ENCODE data around the gene DSC1.
A peak's percentile ranks its signal among the peaks of the same experiment; 100 is the strongest.
"Not testable (repeated sequence)": the region's sequence is repeated elsewhere in the genome, so short reads cannot be mapped to it uniquely, and the experiment has no call there.

DSC1 gene

DNA sequence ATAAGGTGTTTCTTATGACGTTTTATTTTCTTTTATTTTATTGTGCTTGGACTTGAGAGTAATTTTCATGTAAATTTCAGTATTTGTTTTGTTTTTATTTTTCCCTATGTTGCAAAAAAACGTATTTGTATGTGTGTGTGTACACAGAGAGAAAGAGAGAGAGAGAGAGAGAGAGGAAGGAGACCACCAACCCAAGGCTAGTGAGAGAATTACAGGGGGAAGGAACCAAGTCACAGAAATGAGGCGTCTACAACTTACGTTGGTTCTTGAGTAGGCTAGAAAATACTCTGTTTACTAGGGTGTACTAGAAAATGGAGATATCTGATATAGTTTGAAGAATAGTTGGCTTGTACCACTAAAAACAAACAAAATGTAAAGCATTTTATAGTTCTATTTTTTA, 7.7 kb upstream of the DSC1 start:
- DNase-seq = no peak

DNA sequence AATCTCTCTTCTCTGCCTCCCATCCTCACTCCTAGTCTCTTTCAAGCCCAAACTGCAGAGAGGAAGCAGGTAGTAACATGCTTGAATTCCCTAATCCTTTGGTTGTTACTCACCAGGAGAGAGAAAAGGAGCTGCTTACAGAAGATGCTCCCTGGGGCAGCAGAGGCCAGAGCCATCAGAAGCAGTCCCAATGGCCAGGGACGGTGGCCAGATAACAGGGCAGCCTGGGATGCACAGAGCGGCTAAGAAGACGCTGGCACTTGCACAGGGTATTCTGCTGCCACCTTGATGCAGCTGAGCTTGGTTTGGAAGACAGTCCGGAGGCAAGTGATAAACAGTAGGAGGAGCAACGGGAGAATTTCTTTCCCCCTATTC, 250 bp downstream of the DSC1 start:
- no peak for DNase-seq

- DNase-seq = no peak
Observed at GRCh38 chr18:31161757-31162418, 768 bp downstream of the DSC1 start.

DNA sequence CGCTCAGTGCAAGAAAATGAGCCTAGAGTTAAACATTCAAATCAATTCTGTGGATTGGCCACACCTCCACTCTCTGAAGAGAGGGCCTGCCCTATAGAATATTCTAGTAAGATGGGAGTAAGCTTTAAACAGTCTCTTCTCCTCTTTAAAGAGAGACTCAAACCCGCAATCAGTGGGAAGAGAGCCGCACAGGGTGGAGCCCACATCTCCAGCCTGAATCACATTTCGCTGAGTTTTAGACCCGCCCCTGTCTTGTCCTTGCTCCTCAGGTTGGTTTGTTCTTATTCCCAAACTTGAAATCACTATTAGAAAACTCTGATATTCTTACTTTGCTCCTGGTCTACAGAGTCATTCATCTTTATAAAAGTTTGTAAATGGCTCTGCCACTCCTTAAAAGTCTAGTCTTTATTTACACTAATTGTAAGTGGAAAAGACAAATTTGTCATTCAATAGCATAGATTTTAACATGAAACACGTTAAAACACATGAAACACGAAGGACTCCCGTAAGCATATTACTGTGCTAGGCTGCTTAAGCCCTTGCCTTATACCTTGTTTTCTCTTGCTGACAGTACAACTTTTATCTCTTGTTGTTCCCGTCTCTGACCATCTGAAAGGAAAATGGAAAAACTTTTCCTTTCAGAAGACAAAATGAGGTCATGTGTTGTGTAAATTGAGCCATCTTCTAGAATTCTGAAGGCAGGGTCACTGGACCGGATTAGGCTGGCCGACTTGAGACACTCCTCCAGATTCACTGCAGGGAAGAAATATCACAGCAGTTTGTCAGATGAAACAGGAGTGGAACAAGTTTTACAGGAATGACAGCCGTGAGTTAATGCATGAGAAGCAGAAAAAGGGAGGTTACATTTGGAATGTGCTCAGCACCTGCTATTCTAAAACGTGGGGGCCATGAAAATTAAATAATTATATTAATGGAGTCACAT, 5.6 kb downstream of the DSC1 start:
- no peak for DNase-seq

- DNase-seq = no peak
Observed at GRCh38 chr18:31155498-31155897, 7.2 kb downstream of the DSC1 start.

DNA sequence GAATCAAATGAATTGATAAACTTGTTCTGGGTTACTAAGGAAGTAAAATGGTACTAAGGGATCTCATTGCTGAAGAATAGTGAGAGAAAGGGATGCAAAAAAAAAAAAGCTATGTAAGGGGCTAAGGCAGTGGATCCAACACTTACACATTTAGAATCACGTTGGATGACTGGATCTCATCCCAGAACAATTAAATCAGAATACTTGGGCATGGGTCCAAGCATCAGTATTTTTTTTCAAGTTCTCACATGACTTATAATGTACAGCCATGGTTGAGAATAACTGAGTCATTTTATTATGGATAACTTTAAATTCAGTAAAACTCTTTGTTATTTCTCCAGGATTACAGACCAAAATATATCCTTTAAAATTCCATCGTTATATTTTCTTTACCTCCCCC, 8.5 kb downstream of the DSC1 start:
- DNase-seq = no peak

GRCh38 chr18:31149351-31149750, 13.3 kb downstream of the DSC1 start:
- no peak for DNase-seq

DNA sequence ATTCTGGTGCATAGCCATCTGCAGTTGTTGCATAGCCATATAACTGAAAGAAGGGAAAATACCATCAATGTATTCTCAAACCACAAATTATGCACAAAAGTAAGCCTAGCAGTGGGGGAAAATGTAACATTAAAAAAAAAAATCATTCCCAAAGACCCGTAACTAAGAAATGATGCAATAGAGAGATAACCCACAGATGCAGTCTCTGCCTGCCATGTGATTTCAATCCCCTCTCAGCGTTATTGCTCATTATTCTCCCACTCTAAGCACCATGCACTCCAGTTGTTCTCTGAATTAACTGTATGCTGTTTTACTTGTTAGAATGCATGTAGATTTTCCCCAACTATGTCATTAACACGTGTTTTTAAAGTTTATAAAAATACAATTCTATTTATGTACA, 14.1 kb downstream of the DSC1 start:
- DNase-seq = no peak

DNA sequence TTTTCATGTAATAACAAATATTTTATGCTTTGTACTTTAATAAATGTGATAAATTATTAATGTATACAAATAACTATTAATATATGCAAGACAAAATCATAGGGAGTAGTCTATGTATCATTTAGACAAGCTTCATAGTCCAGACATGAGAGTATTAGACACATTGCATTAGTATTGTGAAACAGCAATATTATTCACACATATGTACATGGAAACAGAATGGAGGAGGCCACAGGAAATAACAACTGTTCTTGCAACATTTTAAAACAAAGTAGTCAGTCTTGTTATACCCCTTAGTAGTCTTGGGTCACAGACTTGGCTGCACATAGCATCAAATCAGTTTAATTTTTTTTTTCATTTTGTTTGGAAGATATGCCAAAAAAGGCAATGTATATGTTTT, 15.8 kb downstream of the DSC1 start:
- peak; percentile 10 for DNase-seq

- DNase-seq = no peak
Observed at GRCh38 chr18:31143025-31143424, 19.6 kb downstream of the DSC1 start.

DNA sequence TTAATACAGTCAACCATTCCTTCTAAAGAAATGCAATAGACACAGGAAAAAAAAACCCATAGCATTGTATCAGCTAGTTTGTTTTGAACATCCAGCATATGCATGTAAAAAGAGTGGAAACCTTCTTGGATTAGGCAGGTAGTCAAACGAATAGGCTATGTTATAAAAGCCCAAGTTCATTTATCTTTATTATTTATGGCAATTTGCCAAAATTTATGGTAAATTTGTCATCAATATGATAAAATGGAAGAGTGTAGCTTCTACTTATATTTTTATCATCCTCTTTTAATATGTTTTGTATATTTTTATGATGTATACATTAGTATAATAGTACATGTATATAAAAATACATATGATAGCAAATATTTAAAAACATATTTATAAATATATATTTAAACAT, 23.9 kb downstream of the DSC1 start:
- DNase-seq = no peak

GRCh38 chr18:31134988-31135529, 27.6 kb downstream of the DSC1 start:
- DNase-seq = no peak

DNA sequence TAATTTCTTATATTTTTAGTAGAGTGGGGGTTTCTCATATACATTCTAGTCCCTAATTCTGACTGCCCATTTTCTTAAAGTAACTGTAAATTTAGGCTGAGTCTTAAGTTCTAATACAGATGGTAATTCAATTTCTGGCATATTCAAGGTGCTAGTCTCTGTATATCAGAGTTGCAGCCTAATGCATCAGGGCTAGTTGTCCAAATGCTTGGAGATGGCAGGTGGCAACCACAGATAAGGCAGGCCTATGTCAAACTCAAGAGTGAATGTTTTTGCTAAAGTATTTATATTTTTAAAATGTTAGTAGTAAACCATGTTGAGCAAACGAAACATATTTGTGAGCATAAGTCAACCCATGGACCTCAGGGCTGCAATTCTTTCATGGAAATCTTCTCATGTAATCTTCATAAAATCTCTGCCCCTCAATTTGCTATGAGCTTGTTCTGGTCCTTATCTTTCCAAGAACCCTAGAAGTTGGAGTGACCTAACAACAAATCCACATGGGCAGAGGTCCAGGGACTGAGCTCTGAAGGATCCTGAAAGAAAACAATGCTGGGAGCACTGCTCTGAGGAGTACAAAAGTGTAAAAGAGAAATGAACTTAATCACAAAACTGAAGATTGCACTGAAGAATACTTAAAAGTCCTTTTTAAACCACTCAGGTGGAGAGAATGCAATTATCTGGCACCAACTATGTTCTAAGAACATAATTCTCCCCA, 33.1 kb downstream of the DSC1 start:
- no peak for DNase-seq

DNA sequence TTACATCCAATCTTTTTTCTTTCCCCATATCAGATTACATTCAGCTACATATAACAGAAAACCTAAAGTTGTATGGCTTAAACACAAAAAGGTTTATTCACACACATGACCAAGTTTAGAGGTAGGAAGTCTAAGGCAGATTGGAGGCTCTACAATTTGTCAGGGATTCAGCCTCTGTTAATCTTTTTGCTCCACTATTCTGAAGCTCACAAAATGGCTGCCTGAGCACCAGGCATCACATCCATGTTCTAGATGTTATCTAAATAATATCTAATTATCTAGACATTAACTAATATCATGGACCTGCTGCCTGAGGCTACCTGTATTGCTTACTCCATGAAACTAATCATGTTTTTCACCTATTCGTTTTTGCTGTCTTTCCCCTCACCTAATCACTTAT, 36.8 kb downstream of the DSC1 start:
- DNase-seq = no peak

DNA sequence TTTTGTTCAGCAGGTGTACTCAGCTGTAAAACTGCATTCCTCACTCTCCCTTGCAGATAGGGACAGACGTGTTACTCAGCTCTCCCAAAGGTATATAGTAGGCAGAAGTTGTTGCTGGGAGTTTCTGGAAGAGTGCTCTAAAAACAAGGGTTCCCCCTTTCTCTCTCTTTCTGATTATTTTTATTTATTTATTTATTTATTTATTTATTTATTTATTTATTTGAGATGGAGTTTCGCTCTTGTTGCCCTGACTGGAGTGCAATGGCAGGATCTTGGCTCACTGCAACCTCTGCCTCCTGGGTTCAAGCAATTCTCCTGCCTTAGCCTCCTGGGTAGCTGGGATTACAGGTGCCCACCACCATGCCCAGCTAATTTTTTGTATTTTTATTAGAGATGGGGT, 39.5 kb downstream of the DSC1 start:
- not testable (repeated sequence) for DNase-seq

DNA sequence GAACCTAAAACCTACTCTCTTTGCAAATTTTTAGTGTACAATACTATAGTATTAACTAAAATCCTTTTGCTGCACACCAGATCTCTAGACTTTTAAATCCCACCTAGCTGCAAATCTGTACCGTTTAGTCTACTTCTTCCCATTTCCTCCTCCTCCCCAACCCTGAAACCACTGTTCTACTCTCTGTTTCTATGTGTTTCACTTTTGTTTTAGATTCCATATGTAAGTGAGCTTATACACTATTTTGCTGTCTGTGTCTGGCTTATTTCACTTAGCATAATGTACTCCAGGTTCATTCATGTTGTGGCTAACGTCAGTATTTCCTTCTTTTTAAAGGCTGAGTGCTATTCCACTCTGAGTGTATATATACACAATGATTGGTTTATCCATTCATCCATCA, 42.1 kb downstream of the DSC1 start:
- DNase-seq = no peak

GRCh38 chr18:31116853-31117595, 45.6 kb downstream of the DSC1 start:
- DNase-seq = no peak

DNA sequence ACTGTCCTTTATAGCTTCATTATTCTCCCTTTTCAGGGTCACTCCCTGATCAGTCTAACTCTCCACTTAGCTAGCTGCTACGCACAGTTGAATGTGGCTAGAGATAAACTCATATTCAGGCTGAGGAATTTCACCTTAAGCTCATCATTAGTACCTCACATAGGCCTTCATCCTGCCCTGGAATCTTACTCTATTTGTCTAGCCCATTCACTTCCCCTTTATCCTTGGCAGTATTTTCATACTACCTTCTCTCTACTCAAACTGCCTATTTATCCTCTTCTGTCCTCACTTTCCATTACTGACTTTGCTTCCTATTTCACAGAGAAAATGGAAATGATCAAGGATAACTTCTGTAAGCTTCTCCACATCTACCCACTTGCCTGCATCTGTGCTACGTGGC, 49.9 kb downstream of the DSC1 start:
- no peak for DNase-seq

GRCh38 chr18:31105733-31106132, 56.9 kb downstream of the DSC1 start:
- DNase-seq = no peak

DNA sequence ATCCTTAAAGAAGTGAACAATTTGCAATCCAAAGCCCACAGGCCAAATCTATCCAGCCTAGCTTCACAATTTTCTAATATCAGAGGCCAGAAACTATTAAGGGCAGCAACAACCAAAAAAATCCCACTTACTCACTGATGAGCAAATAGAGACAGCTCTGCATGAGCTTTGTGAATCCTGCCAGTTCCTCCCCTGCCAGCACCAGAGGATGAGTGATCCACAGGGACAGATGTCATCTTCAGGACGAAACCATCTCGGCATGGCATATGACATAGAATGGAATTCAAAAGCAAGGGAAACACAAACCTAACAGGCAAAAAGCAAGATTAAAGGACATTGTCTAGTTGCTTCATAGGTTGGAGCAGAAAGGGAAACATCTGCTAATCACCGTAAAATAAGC, 58.2 kb downstream of the DSC1 start:
- DNase-seq = no peak

DNA sequence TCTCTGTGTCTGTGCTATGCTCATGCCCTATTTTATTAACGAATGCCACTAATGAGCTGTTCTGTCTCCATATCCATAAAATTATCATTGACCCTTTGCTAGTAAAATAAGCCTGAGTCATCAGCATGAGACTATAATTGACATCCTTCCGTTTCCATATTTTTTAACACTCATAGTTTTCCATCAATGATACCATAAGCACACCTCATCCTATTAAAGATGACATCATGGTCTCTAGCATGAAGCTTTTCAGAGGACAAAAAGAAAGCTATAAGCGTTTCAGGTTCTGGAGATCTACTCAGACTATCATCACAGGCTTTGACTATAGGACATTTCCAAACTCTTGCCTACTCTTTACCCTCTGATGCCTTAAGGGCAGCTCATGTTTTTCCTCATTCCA, 59.2 kb downstream of the DSC1 start:
- DNase-seq = no peak

GRCh38 chr18:31102941-31103340, 59.7 kb downstream of the DSC1 start:
- DNase-seq = no peak

Data from hematopoietic multipotent progenitor cell treated with erythropoietin and hydrocortisone succinate and interleukin-3 and kit ligand, for 4 days (in vitro differentiated cells).